Endodermal cell (in vitro differentiated cells): ENCODE results near the gene CDON. TPM values are rescaled to one million over a fixed set of nuclear protein-coding genes. Genes with fewer than 3 reads are reported as not detected.

Source experiments
- DNase-seq: peaks from one replicate; pipeline ENCODE4 v3.0.0-alpha.2; 2017
- H3K27ac ChIP-seq: 2 replicates; pipeline ENCODE4 v1.5.1; 2013; ENCODE audit warnings: mild to moderate bottlenecking, low read depth, low read length, moderate library complexity
- H3K27me3 ChIP-seq: 2 replicates; pipeline ENCODE4 v1.6.1; 2013; ENCODE audit warnings: mild to moderate bottlenecking, low read length, moderate library complexity; ENCODE audit not compliant: insufficient read depth, control insufficient read depth, poor library complexity, severe bottlenecking
- H3K36me3 ChIP-seq: 2 replicates; pipeline ENCODE4 v1.7.0; 2013; ENCODE audit warnings: mild to moderate bottlenecking, low read length, moderate library complexity; ENCODE audit not compliant: control insufficient read depth, insufficient read depth
- H3K4me1 ChIP-seq: one replicate; pipeline ENCODE4 v1.7.0; 2013; ENCODE audit warnings: low read length; ENCODE audit not compliant: control insufficient read depth, insufficient read depth
- H3K4me3 ChIP-seq: 2 replicates; pipeline ENCODE4 v1.5.1; 2013; ENCODE audit warnings: mild to moderate bottlenecking, low read length, moderate library complexity
- H3K9ac ChIP-seq: 2 replicates; pipeline ENCODE4 v1.6.1; 2013; ENCODE audit warnings: mild to moderate bottlenecking, low read length, moderate library complexity; ENCODE audit not compliant: poor library complexity, severe bottlenecking; ENCODE audit errors: extremely low read depth
- H3K9me3 ChIP-seq: 2 replicates; pipeline ENCODE4 v1.6.1; 2013; ENCODE audit warnings: mild to moderate bottlenecking, low read length, moderate library complexity; ENCODE audit not compliant: control insufficient read depth
- H3K27ac Mint-ChIP-seq: 2 replicates; pipeline ENCODE4 v1.8.0; 2020; ENCODE audit warnings: mixed read lengths
- H3K27me3 Mint-ChIP-seq: 2 replicates; pipeline ENCODE4 v1.8.0; 2021; ENCODE audit warnings: mild to moderate bottlenecking, mixed read lengths; ENCODE audit not compliant: insufficient read depth
- H3K36me3 Mint-ChIP-seq: 2 replicates; pipeline ENCODE4 v1.8.0; 2020; ENCODE audit warnings: low read depth, mixed read lengths
- H3K4me1 Mint-ChIP-seq: 2 replicates; pipeline ENCODE4 v1.8.0; 2020; ENCODE audit warnings: mixed read lengths
- H3K4me3 Mint-ChIP-seq: 2 replicates; pipeline ENCODE4 v1.8.0; 2020; ENCODE audit warnings: mild to moderate bottlenecking, moderate library complexity, mixed read lengths
- H3K9me3 Mint-ChIP-seq: 2 replicates; pipeline ENCODE4 v1.8.0; 2020; ENCODE audit warnings: mild to moderate bottlenecking, mixed read lengths
- CTCF ChIP-seq: fragments of 200-600 bp; sonication (generic); conservative IDR thresholded peaks from 2 replicates; pipeline ENCODE4 v1.5.0; 2021; ENCODE audit warnings: antibody characterized with exemption, mild to moderate bottlenecking
- WGBS, 2 experiments: methylation state at CpG; one replicate each; pipeline versions ENCODE4 v1.1.5 to v1.1.7; 2013; ENCODE audit warnings: missing lambda C conversion rate in 2 of 2, mixed read lengths in 1 of 2; ENCODE audit not compliant: insufficient coverage in 1 of 2, insufficient read length in 1 of 2; 5-methylcytosine and 5-hydroxymethylcytosine counted together
- total RNA-seq, 2 donors: library from RNA; stranded (reverse); fragmentation: NEBNext Ultra II Directional in 1 of 2; extraction: Animal tissue kit (Norgen Biotek cat#: 25700) in 1 of 2; gene quantifications; 2 replicates in 1 of 2; 3 replicates in 1 of 2; pipeline ENCODE4 v1.2.1, GENCODE V29; 2021

The CDON gene
- total RNA-seq, 2 donors from 2014 or later = 19.2 to 24.5 TPM

- no peaks in the 10 kb centered on the region for H3K9me3 Mint-ChIP-seq
- Histone ChIP-seq H3K4me3 (no peak overlapping the region), H3K27me3 (no peaks in the 10 kb centered on the region), H3K36me3 (no peaks in the 10 kb centered on the region), H3K9ac (no peak overlapping the region), H3K9me3 (no peaks in the 10 kb centered on the region), H3K4me1 (no peaks in the 10 kb centered on the region), H3K27ac (peak overlapping the region; percentile 38)
- H3K27me3 Mint-ChIP-seq = no peaks in the 10 kb centered on the region
- no peak overlapping the region for H3K27ac Mint-ChIP-seq
- H3K4me1 Mint-ChIP-seq = peaks cover 4% of the 10 kb centered on the region
- DNase-seq = no peak
- no peak for TF ChIP-seq CTCF
- no peaks in the 10 kb centered on the region for H3K36me3 Mint-ChIP-seq
- H3K4me3 Mint-ChIP-seq = no peak overlapping the region
- 91 to 93% methylated on average over 13 to 20 of the region's 20 CpGs for WGBS, 2 experiments
These were observed 109.2 kb downstream of the CDON start for GRCh38 chr11:125953401-125953935.

GRCh38 chr11:125952973-125953372 is 109.7 kb downstream of the CDON start:
- Histone ChIP-seq H3K27ac (no peak overlapping the region), H3K4me1 (no peaks in the 10 kb centered on the region), H3K9ac (no peak overlapping the region), H3K36me3 (no peaks in the 10 kb centered on the region), H3K4me3 (no peak overlapping the region), H3K9me3 (no peaks in the 10 kb centered on the region), H3K27me3 (no peaks in the 10 kb centered on the region)
- Mint-ChIP-seq H3K27me3 (no peaks in the 10 kb centered on the region), H3K9me3 (no peaks in the 10 kb centered on the region), H3K27ac (no peak overlapping the region), H3K36me3 (no peaks in the 10 kb centered on the region), H3K4me1 (peaks cover 4% of the 10 kb centered on the region), H3K4me3 (no peak overlapping the region)
- no peak for DNase-seq
- 89 to 94% methylated on average over 6 to 7 of the region's 7 CpGs for WGBS, 2 experiments
- TF ChIP-seq CTCF = no peak

- H3K27ac Mint-ChIP-seq = no peak overlapping the region
- no peaks in the 10 kb centered on the region for H3K36me3 Mint-ChIP-seq
- no peak overlapping the region for H3K27ac ChIP-seq
- H3K9me3 Mint-ChIP-seq = no peaks in the 10 kb centered on the region
- no peaks in the 10 kb centered on the region for H3K36me3 ChIP-seq
- no peak overlapping the region for H3K9ac ChIP-seq
- H3K4me3 Mint-ChIP-seq = no peak overlapping the region
- H3K4me3 ChIP-seq = no peak overlapping the region
- H3K27me3 ChIP-seq = no peaks in the 10 kb centered on the region
- no peak for TF ChIP-seq CTCF
- 90 to 100% methylated on average over 2 of the region's 2 CpGs for WGBS, 2 experiments
- H3K27me3 Mint-ChIP-seq = no peaks in the 10 kb centered on the region
- peaks cover 4% of the 10 kb centered on the region for H3K4me1 Mint-ChIP-seq
- DNase-seq = no peak
- H3K9me3 ChIP-seq = no peaks in the 10 kb centered on the region
- H3K4me1 ChIP-seq = no peaks in the 10 kb centered on the region
These were observed 110.1 kb downstream of the CDON start for GRCh38 chr11:125952559-125952958.
